ENCODE data around the gene RNF41. TPM values are rescaled to one million over a fixed set of nuclear protein-coding genes. Genes with fewer than 3 reads are reported as not detected.
A peak's percentile ranks its signal among the peaks of the same experiment; 100 is the strongest.

RNF41 gene
- total RNA-seq, 4 donors from 2014 or later: 33.3 to 46.5 (median 42.1) TPM

DNA sequence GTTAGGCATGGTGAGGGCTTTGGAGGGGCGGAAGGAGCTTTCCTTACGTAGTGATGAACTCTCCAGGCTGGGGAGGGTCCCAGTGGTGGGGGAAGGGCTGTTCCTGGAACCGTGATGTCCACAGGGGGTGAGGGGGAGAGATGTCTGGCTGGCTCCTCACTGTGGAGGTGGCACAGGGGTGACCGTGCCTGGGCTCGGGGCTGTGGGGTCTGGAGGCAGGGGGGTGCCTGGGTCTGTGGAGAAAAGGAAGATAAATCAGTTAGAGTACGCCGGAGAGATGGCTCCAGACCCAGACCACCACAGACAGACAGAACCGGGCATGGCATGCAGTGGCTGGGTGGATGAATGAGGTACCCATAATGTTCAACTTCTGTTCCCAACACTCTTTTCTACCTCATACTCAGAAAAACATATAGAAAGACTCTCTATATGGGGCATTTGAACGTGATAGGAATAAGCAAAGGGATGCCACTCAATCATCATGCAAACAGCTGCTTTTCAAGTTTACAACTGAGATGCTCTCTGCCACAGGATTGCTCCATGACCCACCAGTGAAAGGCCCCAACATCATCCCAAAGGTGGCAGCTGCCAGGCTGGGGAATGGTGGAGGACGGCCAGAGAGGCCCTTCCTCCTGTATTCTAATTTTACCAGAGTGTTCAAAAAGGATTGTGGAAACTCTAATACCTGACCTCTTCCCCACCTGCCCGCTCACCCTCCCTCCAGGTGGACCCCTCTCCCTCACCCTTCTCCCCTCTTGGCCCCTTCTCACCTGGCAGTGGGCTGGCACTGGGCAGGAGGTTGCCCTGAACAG lies 58.0 kb downstream of the RNF41 start:
- WGBS, 2 donors: 73 to 77% methylated on average over 11 of the region's 11 CpGs
- no peak overlapping the region for H3K4me3 ChIP-seq (ENCODE audit: low read depth, poor library complexity, severe bottlenecking)
- intact Hi-C loops (cut with DNase I; ENCODE audit: low total_unique reads): no loop called here
- DNase-seq (ENCODE audit: low spot score in 2 of 2): no peak
- no peak for TF ChIP-seq POLR2A (IDR thresholded peaks at IDR 0.05)
- TF ChIP-seq, protein P1, sequence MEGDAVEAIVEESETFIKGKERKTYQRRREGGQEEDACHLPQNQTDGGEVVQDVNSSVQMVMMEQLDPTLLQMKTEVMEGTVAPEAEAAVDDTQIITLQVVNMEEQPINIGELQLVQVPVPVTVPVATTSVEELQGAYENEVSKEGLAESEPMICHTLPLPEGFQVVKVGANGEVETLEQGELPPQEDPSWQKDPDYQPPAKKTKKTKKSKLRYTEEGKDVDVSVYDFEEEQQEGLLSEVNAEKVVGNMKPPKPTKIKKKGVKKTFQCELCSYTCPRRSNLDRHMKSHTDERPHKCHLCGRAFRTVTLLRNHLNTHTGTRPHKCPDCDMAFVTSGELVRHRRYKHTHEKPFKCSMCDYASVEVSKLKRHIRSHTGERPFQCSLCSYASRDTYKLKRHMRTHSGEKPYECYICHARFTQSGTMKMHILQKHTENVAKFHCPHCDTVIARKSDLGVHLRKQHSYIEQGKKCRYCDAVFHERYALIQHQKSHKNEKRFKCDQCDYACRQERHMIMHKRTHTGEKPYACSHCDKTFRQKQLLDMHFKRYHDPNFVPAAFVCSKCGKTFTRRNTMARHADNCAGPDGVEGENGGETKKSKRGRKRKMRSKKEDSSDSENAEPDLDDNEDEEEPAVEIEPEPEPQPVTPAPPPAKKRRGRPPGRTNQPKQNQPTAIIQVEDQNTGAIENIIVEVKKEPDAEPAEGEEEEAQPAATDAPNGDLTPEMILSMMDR (IDR thresholded peaks at IDR 0.05): no peak

DNA sequence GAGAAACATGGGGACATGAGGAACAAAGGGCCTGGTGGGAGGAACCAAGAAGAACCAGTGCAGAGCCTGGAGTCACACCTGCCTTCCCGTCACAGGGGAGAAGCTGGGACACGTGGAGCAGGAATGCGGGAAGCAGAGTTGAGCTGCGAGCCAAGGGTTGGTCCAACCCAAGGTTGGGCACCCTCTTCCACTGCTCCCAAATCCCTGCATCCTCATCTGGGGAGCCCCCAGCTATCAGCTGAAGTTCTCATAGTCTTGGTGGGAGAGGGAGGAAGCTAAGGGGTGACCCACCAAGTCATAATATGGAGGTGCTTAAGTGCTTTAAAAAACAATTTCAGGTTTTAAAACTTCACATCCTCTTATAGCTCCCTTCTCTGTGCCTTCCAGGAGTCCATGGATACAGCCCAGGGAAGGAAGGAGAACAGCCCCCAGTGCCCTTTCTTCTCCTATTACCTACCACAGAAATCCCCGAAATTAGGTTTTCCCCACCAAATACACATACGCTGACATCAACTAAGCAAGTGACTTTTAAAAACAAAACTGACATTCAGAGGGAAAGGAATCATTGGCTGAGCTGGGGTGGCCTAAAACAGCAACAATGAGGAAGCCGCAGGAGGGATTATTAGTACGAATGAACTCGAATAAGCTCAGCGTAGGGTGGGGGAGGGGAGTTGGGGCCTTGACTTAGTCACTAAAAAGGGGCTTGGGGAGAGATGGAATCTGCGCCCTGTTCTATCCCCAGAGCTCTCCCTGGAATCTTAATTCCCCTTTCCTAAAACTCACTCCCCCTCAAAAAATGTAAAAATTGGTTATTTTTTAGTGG lies 59.0 kb downstream of the RNF41 start:
- DNase-seq (ENCODE audit: low spot score in 2 of 2): no peak
- intact Hi-C loops (cut with DNase I; ENCODE audit: low total_unique reads): no loop called here
- TF ChIP-seq, protein P1 (IDR thresholded peaks at IDR 0.05): no peak
- TF ChIP-seq POLR2A (IDR thresholded peaks at IDR 0.05): no peak
- H3K4me3 ChIP-seq (ENCODE audit: low read depth, poor library complexity, severe bottlenecking): no peak overlapping the region
- WGBS, 2 donors: 57 to 69% methylated on average over 11 of the region's 11 CpGs

DNA sequence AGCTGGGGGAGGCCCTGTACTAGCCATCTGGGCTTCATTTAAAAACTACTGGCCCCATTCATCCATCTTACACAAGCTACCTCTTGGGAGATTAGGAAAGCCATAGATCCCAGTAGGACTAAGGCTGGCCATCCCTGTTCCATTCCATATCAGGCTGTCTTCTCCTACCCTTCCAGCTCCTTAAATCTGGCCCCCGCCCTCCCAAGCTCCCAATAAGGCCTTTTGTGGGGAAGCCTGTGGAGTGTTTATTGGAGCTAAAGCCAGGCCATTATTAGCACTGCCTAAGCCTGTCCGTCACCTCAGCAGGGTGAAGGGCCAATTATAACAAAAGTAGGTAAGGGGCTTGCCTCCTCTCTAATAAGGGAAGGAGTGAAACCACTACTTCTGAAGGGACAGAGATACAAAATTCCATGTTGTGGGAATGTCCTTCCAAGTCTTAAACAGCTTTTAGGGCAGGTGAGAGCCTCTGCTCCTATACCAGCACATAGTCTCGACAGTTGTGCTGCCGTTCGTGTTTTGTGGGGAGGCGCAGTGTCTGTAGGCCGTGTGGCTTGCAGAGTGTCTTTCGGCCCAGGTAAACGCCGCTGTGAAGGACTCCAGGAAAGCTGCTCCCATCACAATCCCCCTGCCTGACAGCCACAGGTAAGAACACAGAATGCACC lies 59.9 kb downstream of the RNF41 start:
- H3K4me3 ChIP-seq (ENCODE audit: low read depth, poor library complexity, severe bottlenecking): no peak overlapping the region
- DNase-seq (ENCODE audit: low spot score in 2 of 2): no peak
- TF ChIP-seq, protein P1 (IDR thresholded peaks at IDR 0.05): no peak
- TF ChIP-seq POLR2A (IDR thresholded peaks at IDR 0.05): no peak
- WGBS, 2 donors: 73 to 79% methylated on average over 10 of the region's 10 CpGs
- intact Hi-C loops (cut with DNase I; ENCODE audit: low total_unique reads): no loop called here

DNA sequence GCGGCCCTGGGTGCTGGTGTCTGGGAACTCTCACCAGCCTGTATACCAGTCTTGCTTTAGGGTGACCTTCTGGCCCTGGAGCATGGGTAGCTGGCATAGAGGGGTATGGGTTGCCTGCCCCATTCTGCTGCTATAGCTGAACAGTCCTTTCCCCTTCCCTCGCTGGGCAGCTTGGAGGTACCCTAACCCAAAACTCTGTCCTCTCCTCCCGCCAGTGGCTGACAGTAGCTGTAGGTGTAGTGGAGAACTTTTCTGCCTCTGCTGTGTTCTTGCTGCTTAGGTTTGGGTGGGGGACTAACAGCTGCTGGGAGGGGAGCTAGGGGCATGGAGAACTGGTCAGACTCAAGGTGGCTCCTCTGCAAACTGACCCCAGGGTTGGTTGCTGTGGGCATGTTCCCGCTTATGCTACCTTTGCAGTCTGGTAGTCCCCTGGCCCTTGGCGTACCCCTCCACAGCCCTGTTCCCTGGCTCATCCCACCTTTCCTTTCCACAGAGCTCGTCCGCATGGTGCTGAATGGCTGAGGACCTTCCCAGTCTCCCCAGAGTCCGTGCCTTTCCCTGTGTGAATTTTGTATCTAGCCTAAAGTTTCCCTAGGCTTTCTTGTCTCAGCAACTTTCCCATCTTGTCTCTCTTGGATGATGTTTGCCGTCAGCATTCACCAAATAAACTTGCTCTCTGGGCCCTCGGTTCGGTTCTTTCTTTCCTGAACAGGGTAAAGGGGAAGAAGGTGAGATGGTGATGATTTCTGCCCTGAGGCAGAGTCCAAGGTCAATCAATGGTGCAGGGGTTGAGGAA lies 60.6 kb downstream of the RNF41 start:
- intact Hi-C loops (cut with DNase I; ENCODE audit: low total_unique reads): no loop called here
- WGBS, 2 donors: 74 to 78% methylated on average over 11 of the region's 11 CpGs
- DNase-seq (ENCODE audit: low spot score in 2 of 2): no peak
- no peak for TF ChIP-seq POLR2A (IDR thresholded peaks at IDR 0.05)
- TF ChIP-seq, protein P1 (IDR thresholded peaks at IDR 0.05): no peak
- no peak overlapping the region for H3K4me3 ChIP-seq (ENCODE audit: low read depth, poor library complexity, severe bottlenecking)

DNA sequence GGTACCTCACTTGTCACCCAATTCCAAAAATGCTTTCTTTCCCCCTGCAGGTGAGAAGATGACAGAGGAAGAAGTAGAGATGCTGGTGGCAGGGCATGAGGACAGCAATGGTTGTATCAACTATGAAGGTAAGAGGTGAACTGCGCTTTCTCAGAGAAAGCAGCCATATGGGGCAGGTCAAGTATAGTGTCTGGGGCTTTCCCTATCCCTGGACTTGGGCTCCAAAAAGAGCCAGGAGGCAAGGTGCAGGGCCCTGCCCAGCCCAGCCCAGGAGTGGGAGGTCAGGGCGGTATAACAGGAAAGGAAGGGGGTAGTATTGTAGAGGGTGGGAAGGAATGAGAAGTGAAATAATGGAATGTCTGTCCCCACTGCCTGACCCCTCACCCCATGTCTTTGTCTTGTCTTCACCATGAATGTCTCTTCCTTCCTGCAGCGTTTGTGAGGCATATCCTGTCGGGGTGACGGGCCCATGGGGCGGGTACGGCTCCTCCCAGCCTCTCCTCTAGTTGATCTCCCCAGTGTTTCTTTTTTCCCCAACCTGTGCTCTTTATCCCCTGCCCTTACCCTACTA lies 61.4 kb downstream of the RNF41 start:
- peak overlapping the region; percentile 80 for H3K4me3 ChIP-seq (ENCODE audit: low read depth, poor library complexity, severe bottlenecking)
- WGBS, 2 donors: 24 to 33% methylated on average over 7 of the region's 7 CpGs
- no peak for TF ChIP-seq POLR2A (IDR thresholded peaks at IDR 0.05)
- TF ChIP-seq, protein P1 (IDR thresholded peaks at IDR 0.05): no peak
- DNase-seq (ENCODE audit: low spot score in 2 of 2): no peak
- intact Hi-C loops (cut with DNase I; ENCODE audit: low total_unique reads): no loop called here
